COR-L47 (cell line): ENCODE data around the gene CALCA.
A peak's percentile ranks its signal among the peaks of the same experiment; 100 is the strongest.
"Not testable (repeated sequence)": the region's sequence is repeated elsewhere in the genome, so short reads cannot be mapped to it uniquely, and the experiment has no call there.

Experiments used
- DNase-seq: peaks from one replicate; lab custom pipeline; 2025; lab: John Stamatoyannopoulos, UW

CALCA gene

GRCh38 chr11:14971865-14972580 is at the start of gene CALCA:
Gene CALCA, minus strand, starts transcription at chr11:14972351. Its CDS starts 1,159 bp downstream, at chr11:14971192.
- no peak for DNase-seq

GRCh38 chr11:15016200-15016599 is 44.0 kb upstream of the CALCA start:
- DNase-seq, result no peak

GRCh38 chr11:15011776-15012345 is 39.7 kb upstream of the CALCA start:
- DNase-seq, result no peak

GRCh38 chr11:15010865-15011264 is 38.7 kb upstream of the CALCA start:
- no peak for DNase-seq

GRCh38 chr11:15006139-15006759 is 34.1 kb upstream of the CALCA start:
- DNase-seq, result peak; percentile 51

GRCh38 chr11:14988133-14988532 is 16.0 kb upstream of the CALCA start:
- DNase-seq, result not testable (repeated sequence)

- DNase-seq, result no peak
Observed at GRCh38 chr11:14981507-14981906, 9.4 kb upstream of the CALCA start.

GRCh38 chr11:14980854-14981253 is 8.7 kb upstream of the CALCA start:
- DNase-seq, result no peak

GRCh38 chr11:14977101-14977880 is 5.1 kb upstream of the CALCA start:
- no peak for DNase-seq

- DNase-seq, result no peak
Observed at GRCh38 chr11:14975252-14975587, 3.1 kb upstream of the CALCA start.

GRCh38 chr11:14974515-14975251 is 2.5 kb upstream of the CALCA start:
- DNase-seq, result no peak

- no peak for DNase-seq
Observed at GRCh38 chr11:14973621-14974514, 1.7 kb upstream of the CALCA start.

- peak; percentile 71 for DNase-seq
Observed at GRCh38 chr11:14972581-14973495, 687 bp upstream of the CALCA start.

GRCh38 chr11:14969901-14970323 is 2.2 kb downstream of the CALCA start:
- no peak for DNase-seq

GRCh38 chr11:14967581-14968243 is 4.4 kb downstream of the CALCA start:
- DNase-seq, result no peak

GRCh38 chr11:14956111-14956510 is 16.0 kb downstream of the CALCA start:
- no peak for DNase-seq

GRCh38 chr11:14954581-14954980 is 17.6 kb downstream of the CALCA start:
- DNase-seq, result no peak

- no peak for DNase-seq
Observed at GRCh38 chr11:14953904-14954303, 18.2 kb downstream of the CALCA start.

GRCh38 chr11:14949437-14950147 is 22.6 kb downstream of the CALCA start:
- no peak for DNase-seq
